Measurements from ENCODE around the gene KL. TPM values are rescaled to one million over a fixed set of nuclear protein-coding genes. Genes with fewer than 3 reads are reported as not detected.

Gene KL
- total and polyA plus RNA-seq, 5 donors from 2014 or later = not detected

GRCh38 chr13:33087790-33088189 lies 71.6 kb downstream of the KL start:
- H3K36me3 ChIP-seq (ENCODE audit: control insufficient read depth, insufficient read depth, low read length) = no peaks in the 10 kb centered on the region
- H3K27me3 Mint-ChIP-seq = peaks cover 15% of the 10 kb centered on the region
- no peaks in the 10 kb centered on the region for H3K4me1 ChIP-seq (ENCODE audit: control insufficient read depth, insufficient read depth, low read length, poor library complexity, severe bottlenecking)
- no peaks in the 10 kb centered on the region for H3K9me3 ChIP-seq (ENCODE audit: control insufficient read depth in 2 of 2, low read length in 2 of 2)
- H3K27ac ChIP-seq (ENCODE audit: insufficient read depth, low read length, poor library complexity, severe bottlenecking) = no peak overlapping the region
- DNase-seq (no peak), ATAC-seq (ENCODE audit: low read depth in 2 of 2) (no peak)
- H3K9me3 Mint-ChIP-seq = peaks cover 0 to 2% (median 0%) of the 10 kb centered on the region in 7 donors
- H3K4me1 Mint-ChIP-seq = no peaks in the 10 kb centered on the region
- no peak overlapping the region for H3K27ac Mint-ChIP-seq
- H3K36me3 Mint-ChIP-seq = no peaks in the 10 kb centered on the region
- no peaks in the 10 kb centered on the region for H3K27me3 ChIP-seq (ENCODE audit: control insufficient read depth, insufficient read depth, low read length)
- H3K4me3 Mint-ChIP-seq = no peak overlapping the region
- no peak overlapping the region for H3K4me3 ChIP-seq (ENCODE audit: low read depth, low read length)

GRCh38 chr13:33089311-33089710 lies 73.1 kb downstream of the KL start:
- peaks cover 15% of the 10 kb centered on the region for H3K27me3 Mint-ChIP-seq
- H3K9me3 Mint-ChIP-seq = peaks cover 0 to 2% (median 0%) of the 10 kb centered on the region in 7 donors
- ATAC-seq (ENCODE audit: low read depth in 2 of 2) (no peak), DNase-seq (no peak)
- no peak overlapping the region for H3K27ac ChIP-seq (ENCODE audit: insufficient read depth, low read length, poor library complexity, severe bottlenecking)
- H3K4me1 Mint-ChIP-seq = no peaks in the 10 kb centered on the region
- no peaks in the 10 kb centered on the region for H3K36me3 Mint-ChIP-seq
- H3K4me3 ChIP-seq (ENCODE audit: low read depth, low read length) = no peak overlapping the region
- no peak overlapping the region for H3K27ac Mint-ChIP-seq
- H3K36me3 ChIP-seq (ENCODE audit: control insufficient read depth, insufficient read depth, low read length) = no peaks in the 10 kb centered on the region
- no peak overlapping the region for H3K4me3 Mint-ChIP-seq
- no peaks in the 10 kb centered on the region for H3K4me1 ChIP-seq (ENCODE audit: control insufficient read depth, insufficient read depth, low read length, poor library complexity, severe bottlenecking)
- no peaks in the 10 kb centered on the region for H3K27me3 ChIP-seq (ENCODE audit: control insufficient read depth, insufficient read depth, low read length)
- H3K9me3 ChIP-seq (ENCODE audit: control insufficient read depth in 2 of 2, low read length in 2 of 2) = no peaks in the 10 kb centered on the region

- no peaks in the 10 kb centered on the region for H3K4me1 Mint-ChIP-seq
- H3K9me3 Mint-ChIP-seq = peaks cover 0 to 3% (median 0%) of the 10 kb centered on the region in 7 donors
- ATAC-seq (ENCODE audit: low read depth in 2 of 2) = no peak
Measured at GRCh38 chr13:33090755-33091414, 74.7 kb downstream of the KL start.

GRCh38 chr13:33091415-33091774 lies 75.2 kb downstream of the KL start:
- H3K4me3 Mint-ChIP-seq = no peak overlapping the region
- Histone ChIP-seq H3K27ac (ENCODE audit: insufficient read depth, low read length, poor library complexity, severe bottlenecking) (no peak overlapping the region), H3K27me3 (ENCODE audit: control insufficient read depth, insufficient read depth, low read length) (no peaks in the 10 kb centered on the region), H3K4me1 (ENCODE audit: control insufficient read depth, insufficient read depth, low read length, poor library complexity, severe bottlenecking) (no peaks in the 10 kb centered on the region), H3K36me3 (ENCODE audit: control insufficient read depth, insufficient read depth, low read length) (no peaks in the 10 kb centered on the region), H3K4me3 (ENCODE audit: low read depth, low read length) (no peak overlapping the region), H3K9me3 (ENCODE audit: control insufficient read depth in 2 of 2, low read length in 2 of 2) (no peaks in the 10 kb centered on the region)
- H3K36me3 Mint-ChIP-seq = no peaks in the 10 kb centered on the region
- no peak for DNase-seq
- H3K9me3 Mint-ChIP-seq = peaks cover 0 to 3% (median 0%) of the 10 kb centered on the region in 7 donors
- H3K27ac Mint-ChIP-seq = no peak overlapping the region
- peaks cover 4% of the 10 kb centered on the region for H3K27me3 Mint-ChIP-seq
- ATAC-seq (ENCODE audit: low read depth in 2 of 2) = no peak
- H3K4me1 Mint-ChIP-seq = no peaks in the 10 kb centered on the region

More at GRCh38 chr13:33090755-33091414, 74.7 kb downstream of the KL start:
- Mint-ChIP-seq H3K4me3 (no peak overlapping the region), H3K27ac (no peak overlapping the region), H3K27me3 (peaks cover 4% of the 10 kb centered on the region), H3K36me3 (no peaks in the 10 kb centered on the region)
- H3K27me3 ChIP-seq (ENCODE audit: control insufficient read depth, insufficient read depth, low read length) = no peaks in the 10 kb centered on the region
- no peaks in the 10 kb centered on the region for H3K9me3 ChIP-seq (ENCODE audit: control insufficient read depth in 2 of 2, low read length in 2 of 2)
- DNase-seq = no peak
- no peak overlapping the region for H3K27ac ChIP-seq (ENCODE audit: insufficient read depth, low read length, poor library complexity, severe bottlenecking)
- no peaks in the 10 kb centered on the region for H3K4me1 ChIP-seq (ENCODE audit: control insufficient read depth, insufficient read depth, low read length, poor library complexity, severe bottlenecking)
- no peaks in the 10 kb centered on the region for H3K36me3 ChIP-seq (ENCODE audit: control insufficient read depth, insufficient read depth, low read length)
- H3K4me3 ChIP-seq (ENCODE audit: low read depth, low read length) = no peak overlapping the region

GRCh38 chr13:33092073-33092987 lies 76.1 kb downstream of the KL start:
- no peak overlapping the region for H3K4me3 ChIP-seq (ENCODE audit: low read depth, low read length)
- H3K4me1 ChIP-seq (ENCODE audit: control insufficient read depth, insufficient read depth, low read length, poor library complexity, severe bottlenecking) = no peaks in the 10 kb centered on the region
- no peak for DNase-seq
- H3K36me3 ChIP-seq (ENCODE audit: control insufficient read depth, insufficient read depth, low read length) = no peaks in the 10 kb centered on the region
- peaks cover 5% of the 10 kb centered on the region for H3K27me3 Mint-ChIP-seq
- H3K9me3 Mint-ChIP-seq = peaks cover 0 to 3% (median 0%) of the 10 kb centered on the region in 7 donors
- H3K36me3 Mint-ChIP-seq = no peaks in the 10 kb centered on the region
- no peak for ATAC-seq (ENCODE audit: low read depth in 2 of 2)
- no peak overlapping the region for H3K27ac ChIP-seq (ENCODE audit: insufficient read depth, low read length, poor library complexity, severe bottlenecking)
- H3K27ac Mint-ChIP-seq = no peak overlapping the region
- H3K9me3 ChIP-seq (ENCODE audit: control insufficient read depth in 2 of 2, low read length in 2 of 2) = no peaks in the 10 kb centered on the region
- H3K4me1 Mint-ChIP-seq = no peaks in the 10 kb centered on the region
- no peak overlapping the region for H3K4me3 Mint-ChIP-seq
- no peaks in the 10 kb centered on the region for H3K27me3 ChIP-seq (ENCODE audit: control insufficient read depth, insufficient read depth, low read length)

GRCh38 chr13:33096886-33097605 lies 80.8 kb downstream of the KL start:
- DNase-seq (no peak), ATAC-seq (ENCODE audit: low read depth in 2 of 2) (no peak)
- Histone ChIP-seq H3K27me3 (ENCODE audit: control insufficient read depth, insufficient read depth, low read length) (no peaks in the 10 kb centered on the region), H3K36me3 (ENCODE audit: control insufficient read depth, insufficient read depth, low read length) (no peaks in the 10 kb centered on the region), H3K9me3 (ENCODE audit: control insufficient read depth in 2 of 2, low read length in 2 of 2) (no peaks in the 10 kb centered on the region), H3K4me1 (ENCODE audit: control insufficient read depth, insufficient read depth, low read length, poor library complexity, severe bottlenecking) (no peaks in the 10 kb centered on the region), H3K4me3 (ENCODE audit: low read depth, low read length) (no peak overlapping the region), H3K27ac (ENCODE audit: insufficient read depth, low read length, poor library complexity, severe bottlenecking) (no peak overlapping the region)
- Mint-ChIP-seq H3K9me3 (peaks cover 0 to 4% (median 0%) of the 10 kb centered on the region in 7 donors), H3K27ac (no peak overlapping the region), H3K4me1 (no peaks in the 10 kb centered on the region), H3K4me3 (no peak overlapping the region), H3K27me3 (peaks cover 13% of the 10 kb centered on the region), H3K36me3 (no peaks in the 10 kb centered on the region)

- Histone ChIP-seq H3K36me3 (ENCODE audit: control insufficient read depth, insufficient read depth, low read length) (no peaks in the 10 kb centered on the region), H3K9me3 (ENCODE audit: control insufficient read depth in 2 of 2, low read length in 2 of 2) (no peaks in the 10 kb centered on the region), H3K4me1 (ENCODE audit: control insufficient read depth, insufficient read depth, low read length, poor library complexity, severe bottlenecking) (no peaks in the 10 kb centered on the region), H3K4me3 (ENCODE audit: low read depth, low read length) (no peak overlapping the region), H3K27ac (ENCODE audit: insufficient read depth, low read length, poor library complexity, severe bottlenecking) (no peak overlapping the region), H3K27me3 (ENCODE audit: control insufficient read depth, insufficient read depth, low read length) (no peaks in the 10 kb centered on the region)
- peaks cover 0 to 4% (median 0%) of the 10 kb centered on the region in 7 donors for H3K9me3 Mint-ChIP-seq
- no peak overlapping the region for H3K4me3 Mint-ChIP-seq
- H3K4me1 Mint-ChIP-seq = no peaks in the 10 kb centered on the region
- no peak overlapping the region for H3K27ac Mint-ChIP-seq
- no peaks in the 10 kb centered on the region for H3K36me3 Mint-ChIP-seq
- ATAC-seq (ENCODE audit: low read depth in 2 of 2) (no peak), DNase-seq (no peak)
- peaks cover 18% of the 10 kb centered on the region for H3K27me3 Mint-ChIP-seq
Measured at GRCh38 chr13:33099860-33100259, 83.6 kb downstream of the KL start.
